Left ventricle myocardium inferior (tissue), 1 donor: Measurements from ENCODE around the gene TTC39C. TPM values are rescaled to one million over a fixed set of nuclear protein-coding genes. Genes with fewer than 3 reads are reported as not detected.

Experiments
- DNase-seq: peaks from one replicate; pipeline ENCODE4 v3.0.0-alpha.2; 2020
- H3K27ac ChIP-seq: fragments of 200-600 bp; replicated peaks from 2 replicates; pipeline ENCODE4 v1.8.0; 2021
- H3K27me3 ChIP-seq: fragments of 200-600 bp; 2 replicates; pipeline ENCODE4 v1.8.0; 2021; ENCODE audit warnings: low read depth
- H3K36me3 ChIP-seq: fragments of 200-600 bp; 2 replicates; pipeline ENCODE4 v1.8.0; 2021
- H3K4me1 ChIP-seq: fragments of 200-600 bp; 2 replicates; pipeline ENCODE4 v1.8.0; 2021
- H3K4me3 ChIP-seq: fragments of 200-600 bp; 2 replicates; pipeline ENCODE4 v1.8.0; 2021; ENCODE audit warnings: mild to moderate bottlenecking, moderate library complexity
- H3K9me3 ChIP-seq: fragments of 200-600 bp; replicated peaks from 2 replicates; pipeline ENCODE4 v1.8.0; 2021
- CTCF ChIP-seq: fragments of 200-600 bp; IDR thresholded peaks from 2 replicates; pipeline ENCODE4 v1.8.0; 2021; ENCODE audit warnings: antibody characterized with exemption, mild to moderate bottlenecking, borderline replicate concordance
- intact Hi-C: fragments of 100-400 bp; cut with micrococcal nuclease; formaldehyde crosslinking; loops from one replicate; pipeline ENCODE4 v1.11.0; 2022
- total RNA-seq: library from RNA; stranded (reverse); fragmentation: NEBNext Ultra II Directional; extraction: Animal tissue kit (Norgen Biotek cat#: 25700); gene quantifications from one replicate; pipeline ENCODE4 v1.2.1, GENCODE V29; 2021
- donor health status: DM: no; HTN: yes; CAD: no; lungs with severe emphysema.

Gene TTC39C
- total RNA-seq, 1 donor from 2014 or later = 4.6 TPM

- no peak overlapping the region for H3K27ac ChIP-seq
- intact Hi-C loops = no loop called here
- H3K4me1 ChIP-seq = peaks cover 18% of the 10 kb centered on the region
- no peak for DNase-seq
- no peaks in the 10 kb centered on the region for H3K27me3 ChIP-seq
- no peak overlapping the region for H3K4me3 ChIP-seq
- H3K36me3 ChIP-seq = no peaks in the 10 kb centered on the region
- TF ChIP-seq CTCF = no peak
- H3K9me3 ChIP-seq = no peaks in the 10 kb centered on the region
Observed at GRCh38 chr18:23995180-23995579, 19.4 kb upstream of the TTC39C start.

DNA sequence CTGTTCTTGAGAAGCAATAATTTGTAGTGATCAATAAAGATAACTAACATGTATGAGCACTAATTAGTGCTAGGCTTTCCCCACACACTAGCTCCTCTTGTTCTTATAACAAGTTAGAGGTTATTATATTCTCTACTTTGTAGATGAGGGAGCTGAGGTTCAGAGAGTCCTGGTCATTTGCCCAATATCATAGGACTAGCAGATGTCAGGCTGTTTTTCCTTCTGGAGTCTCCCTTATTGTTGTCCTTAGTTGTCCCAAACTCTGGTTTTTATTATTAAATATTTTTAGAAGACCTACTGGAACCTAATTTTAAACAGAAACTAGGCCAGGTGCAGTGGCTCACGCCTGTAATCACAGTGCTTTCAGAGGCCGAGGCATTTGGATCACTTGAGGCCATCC is 16.5 kb upstream of the TTC39C start:
- intact Hi-C loops = no loop called here
- no peaks in the 10 kb centered on the region for H3K27me3 ChIP-seq
- no peak for TF ChIP-seq CTCF
- H3K36me3 ChIP-seq = no peaks in the 10 kb centered on the region
- H3K4me3 ChIP-seq = no peak overlapping the region
- DNase-seq = no peak
- no peaks in the 10 kb centered on the region for H3K9me3 ChIP-seq
- no peak overlapping the region for H3K27ac ChIP-seq
- peaks cover 9% of the 10 kb centered on the region for H3K4me1 ChIP-seq

DNA sequence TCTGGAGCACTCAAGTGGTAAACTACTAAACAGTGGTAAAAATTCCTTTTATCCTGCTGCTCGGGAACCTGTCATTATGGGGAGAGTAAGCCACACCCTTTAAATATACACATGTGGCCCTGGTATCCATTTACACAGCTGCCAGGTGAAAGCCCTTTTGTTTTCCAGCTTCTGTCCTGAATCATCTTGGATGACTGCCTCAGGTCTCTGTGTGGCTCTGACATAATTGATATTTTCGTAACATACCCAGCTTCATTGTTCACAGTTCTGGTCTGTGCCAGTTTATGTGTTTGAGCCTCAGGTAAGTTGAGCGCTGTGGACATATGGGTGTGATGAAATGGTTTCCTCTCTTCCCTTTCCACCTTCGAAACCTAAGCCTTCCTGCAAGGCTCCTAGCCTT is 15.7 kb upstream of the TTC39C start:
- Histone ChIP-seq H3K4me1 (peaks cover 8% of the 10 kb centered on the region), H3K9me3 (no peaks in the 10 kb centered on the region), H3K27ac (no peak overlapping the region), H3K27me3 (no peaks in the 10 kb centered on the region), H3K36me3 (no peaks in the 10 kb centered on the region), H3K4me3 (no peak overlapping the region)
- intact Hi-C loops = no loop called here
- no peak for TF ChIP-seq CTCF
- no peak for DNase-seq

DNA sequence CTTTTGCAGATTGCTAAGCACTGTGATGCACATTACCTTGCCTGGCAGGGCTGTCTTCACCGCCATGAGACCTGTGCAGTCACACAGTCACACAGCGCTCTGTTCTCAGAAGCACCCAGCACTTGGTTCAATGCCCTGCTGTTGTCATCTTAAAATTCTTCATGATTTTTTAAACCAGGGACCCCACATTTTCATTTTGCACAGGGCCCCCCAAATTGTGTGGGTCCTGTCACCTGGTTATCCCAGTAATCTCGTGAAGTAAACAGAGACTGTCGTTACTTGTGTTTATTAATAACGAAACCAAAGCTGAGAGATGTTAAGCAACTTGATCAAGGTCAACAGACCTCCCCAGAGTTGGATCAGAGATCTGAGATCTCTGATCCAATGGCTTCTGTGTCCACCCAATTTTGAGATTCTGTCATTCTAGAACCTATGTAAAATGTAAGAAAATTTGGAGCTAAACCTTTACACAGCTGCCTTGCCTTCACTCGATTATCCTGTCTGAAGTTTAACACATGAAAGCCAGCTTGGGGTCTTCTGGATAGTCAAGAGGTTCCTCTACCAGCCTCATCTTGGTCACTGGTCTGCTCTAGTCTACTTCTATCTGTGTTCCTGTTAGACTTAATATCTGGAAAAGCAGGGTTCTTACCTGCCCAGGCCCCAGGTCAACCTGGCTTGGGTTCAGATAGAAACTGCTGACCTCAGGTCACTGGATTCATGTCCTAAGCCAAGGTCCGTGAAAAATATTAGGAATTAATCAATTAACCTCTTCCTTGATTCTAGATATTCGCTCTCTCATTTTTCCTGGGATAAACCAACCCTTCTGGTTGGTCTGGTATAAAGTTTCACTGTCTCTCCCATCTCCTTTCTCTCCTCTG is 13.7 kb upstream of the TTC39C start:
- Histone ChIP-seq H3K9me3 (no peaks in the 10 kb centered on the region), H3K27me3 (no peaks in the 10 kb centered on the region), H3K4me1 (no peaks in the 10 kb centered on the region), H3K4me3 (no peak overlapping the region), H3K27ac (no peak overlapping the region), H3K36me3 (no peaks in the 10 kb centered on the region)
- intact Hi-C loops = no loop called here
- no peak for TF ChIP-seq CTCF
- no peak for DNase-seq

GRCh38 chr18:24002479-24002878 is 12.1 kb upstream of the TTC39C start:
- no peak for DNase-seq
- Histone ChIP-seq H3K36me3 (no peaks in the 10 kb centered on the region), H3K27me3 (no peaks in the 10 kb centered on the region), H3K4me1 (no peaks in the 10 kb centered on the region), H3K9me3 (no peaks in the 10 kb centered on the region), H3K27ac (no peak overlapping the region), H3K4me3 (no peak overlapping the region)
- TF ChIP-seq CTCF = no peak
- intact Hi-C loops = no loop called here
